Esophagus mucosa (tissue), 1 donor: ENCODE results near the gene ENTPD2. TPM values are rescaled to one million over a fixed set of nuclear protein-coding genes. Genes with fewer than 3 reads are reported as not detected.

ENCODE experiments used
- ATAC-seq: fragments of 200-7000 bp; cut with Tn5 transposase; one replicate; pipeline ENCODE4 v1.9.1; 2020
- total RNA-seq: library from RNA; stranded (reverse); gene quantifications from one replicate; pipeline ENCODE4 v1.2.4, GENCODE V29; 2023
- donor health status: DM: yes; HTN: yes; CAD: no.

The ENTPD2 gene
- total RNA-seq, 1 donor from 2014 or later, result 2.9 TPM

DNA sequence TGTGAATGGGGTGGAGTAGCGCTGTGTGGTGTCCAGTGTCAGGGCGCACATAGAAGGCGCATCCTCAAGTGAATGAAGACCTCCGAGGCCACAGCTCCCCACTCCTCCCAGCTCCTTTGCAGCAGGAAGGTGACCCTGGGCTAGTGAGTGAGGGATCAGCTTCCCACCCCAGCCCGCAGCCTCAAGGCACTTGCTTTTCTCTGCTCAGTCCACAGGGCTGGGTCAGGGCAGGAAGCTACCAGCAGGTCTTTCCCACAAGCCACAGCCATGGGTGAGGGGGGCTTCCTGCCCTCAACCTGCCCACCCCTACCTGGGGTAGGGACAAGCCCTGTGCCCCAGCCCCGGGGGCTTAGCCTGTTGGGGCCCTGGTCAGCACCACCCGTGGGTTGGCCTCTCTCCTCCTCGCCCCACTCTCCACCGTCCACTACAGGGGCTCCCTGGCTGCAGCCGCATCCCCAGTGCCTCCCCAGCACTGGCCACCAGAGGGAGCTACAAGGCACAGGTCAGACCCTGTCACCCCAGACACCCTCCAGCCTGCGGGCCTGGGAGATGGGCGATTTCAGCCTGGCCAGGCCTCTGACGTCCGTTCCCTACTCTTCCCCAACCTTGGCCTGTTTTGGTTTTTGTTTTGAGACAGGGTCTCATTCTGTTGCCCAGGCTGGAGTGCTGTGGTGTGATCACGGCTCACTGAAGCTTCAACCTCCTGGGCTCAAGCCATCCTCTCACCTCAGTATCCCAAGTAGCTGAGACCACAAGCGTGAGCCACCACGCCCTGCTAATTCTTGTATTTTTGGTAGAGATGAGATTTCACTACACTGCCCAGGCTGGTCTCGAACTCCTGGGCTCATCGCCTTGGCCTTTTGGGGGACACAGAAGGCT, 24.6 kb downstream of the ENTPD2 start:
- peak; percentile 47 for ATAC-seq

DNA sequence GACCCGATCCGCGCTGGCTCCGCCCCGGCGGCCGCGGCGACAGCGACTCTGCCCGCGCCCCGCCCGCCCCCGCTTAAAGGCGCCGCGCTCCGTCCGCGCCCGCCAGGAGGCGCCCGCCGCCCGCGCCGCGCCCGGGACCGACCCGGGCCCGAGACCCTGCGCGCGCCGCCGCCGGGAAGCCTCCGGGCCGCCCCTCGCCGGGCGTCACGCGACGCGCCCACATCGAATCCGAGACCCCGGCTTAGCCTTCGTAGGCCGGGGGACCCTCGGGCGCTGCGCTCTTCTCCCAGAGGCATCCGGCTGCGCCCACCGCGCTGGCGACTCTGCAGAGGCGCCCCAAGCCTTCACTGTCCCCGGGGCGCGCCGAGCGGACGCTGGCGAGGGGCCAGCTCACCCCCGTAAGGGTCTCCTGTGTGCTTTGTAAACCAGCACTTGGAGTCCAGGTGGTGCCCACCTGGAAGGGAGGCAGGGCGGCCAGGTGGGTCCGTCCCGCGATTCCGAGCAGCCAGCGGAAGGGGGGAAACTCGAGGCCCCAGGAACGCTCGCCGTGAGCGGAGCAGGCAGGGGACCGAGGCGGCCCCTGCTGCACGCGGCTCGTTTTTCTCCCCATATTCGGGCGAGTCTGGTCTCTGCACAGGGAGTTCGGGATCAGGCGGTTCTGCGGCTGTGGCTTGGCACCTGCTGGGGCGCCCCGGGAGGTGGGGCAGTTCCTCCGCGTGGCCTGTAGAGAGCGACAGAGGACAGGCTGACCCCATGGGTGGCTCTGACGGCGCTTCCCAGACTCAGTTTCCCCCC, 25.4 kb downstream of the ENTPD2 start:
- ATAC-seq, result peak; percentile 45

DNA sequence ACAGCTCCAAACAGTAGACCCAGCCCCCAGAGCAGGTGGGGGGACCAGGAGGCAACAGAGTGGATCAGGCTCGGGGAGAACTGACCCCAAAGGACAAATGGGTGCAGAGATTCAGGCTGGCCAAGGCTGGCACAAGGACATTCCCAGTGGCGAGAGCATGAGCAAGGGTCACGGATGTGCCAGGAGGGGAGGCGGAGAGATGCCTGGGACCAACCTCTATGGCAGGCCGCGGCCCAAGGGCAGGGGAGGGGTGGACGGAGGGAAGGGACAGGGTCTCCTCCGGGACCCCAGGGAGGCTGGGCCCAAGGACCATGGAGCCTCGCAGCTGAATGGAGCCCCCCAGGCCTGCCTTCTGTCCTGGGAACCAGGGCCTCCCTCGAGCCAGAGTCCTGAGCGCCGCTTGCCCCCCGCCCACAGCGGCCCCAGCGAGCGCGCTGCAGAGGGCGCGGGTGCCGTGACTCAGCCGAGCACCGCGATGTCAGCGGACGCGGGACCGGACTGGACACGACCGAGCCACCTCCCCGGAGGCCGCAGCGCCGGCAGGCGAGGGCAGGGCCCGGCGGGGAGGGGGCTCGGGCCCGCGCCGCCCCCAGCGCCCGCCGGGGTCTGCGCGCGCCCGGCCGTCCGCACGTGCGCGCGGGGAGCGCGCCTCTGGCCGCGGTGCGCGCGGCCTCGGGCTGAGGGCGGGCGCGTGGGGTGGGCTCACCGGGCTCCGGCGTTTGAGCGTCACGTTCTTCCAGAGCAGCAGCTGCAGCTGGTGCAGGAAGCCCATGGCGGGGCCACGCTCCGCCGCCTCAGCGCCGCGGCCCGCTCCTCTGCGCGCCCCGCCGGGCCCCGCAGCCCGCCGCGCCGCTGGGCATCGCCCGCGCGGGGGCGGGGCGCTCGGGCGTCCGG, 26.2 kb downstream of the ENTPD2 start, which contains the start of gene ABCA2:
Gene ABCA2 (minus strand): TSS at position 869 of the 894 bp plus-strand sequence. CDS start 97 bp downstream, at position 772.
- ATAC-seq, result no peak

GRCh38 chr9:137026828-137027227, 27.0 kb downstream of the ENTPD2 start:
- no peak for ATAC-seq

GRCh38 chr9:137026384-137026783, 27.5 kb downstream of the ENTPD2 start:
- no peak for ATAC-seq

- ATAC-seq, result peak; percentile 47
These were observed 28.3 kb downstream of the ENTPD2 start for GRCh38 chr9:137025517-137025966.

DNA sequence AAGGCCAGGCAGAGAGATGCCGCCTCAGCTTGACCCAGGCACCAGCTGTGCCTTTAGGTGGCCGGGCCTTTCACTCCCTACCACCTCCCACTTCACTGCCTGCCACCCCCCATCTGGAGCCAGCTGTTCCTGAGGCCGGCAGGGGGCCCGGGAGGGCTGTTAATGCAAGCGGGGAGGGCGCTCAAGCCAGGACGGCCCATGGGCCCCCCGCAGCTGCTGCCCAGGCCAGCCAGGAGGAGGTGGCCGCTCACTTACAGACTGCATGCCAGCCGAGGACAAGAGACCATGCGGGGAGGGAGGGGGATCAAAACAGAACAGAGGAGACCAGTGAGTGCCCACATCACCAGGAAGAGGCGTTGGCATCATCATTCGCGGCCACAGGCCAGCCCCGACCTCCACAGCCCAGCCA, 30.3 kb downstream of the ENTPD2 start:
- no peak for ATAC-seq

DNA sequence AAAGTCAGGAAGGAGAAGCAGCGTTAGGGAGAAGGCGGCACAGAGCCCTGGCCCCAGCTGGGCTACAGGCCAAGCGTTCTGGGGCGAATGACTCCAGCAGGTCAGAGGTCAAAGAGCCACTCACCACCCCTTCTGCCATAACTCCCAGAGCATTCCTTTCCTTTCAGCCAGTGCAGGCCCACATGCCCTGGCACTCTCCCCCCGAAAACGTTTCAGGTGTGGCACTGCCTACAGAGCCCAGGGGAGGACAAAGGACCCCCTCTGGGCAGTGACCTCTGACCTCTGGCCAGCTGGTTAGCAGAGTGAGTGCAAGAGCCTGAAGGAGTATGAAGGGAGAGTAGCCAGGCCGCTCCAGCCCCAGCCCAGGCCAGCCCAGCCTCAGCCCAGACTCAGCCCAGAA, 30.7 kb downstream of the ENTPD2 start:
- ATAC-seq, result no peak

- ATAC-seq, result no peak
These were observed 31.2 kb downstream of the ENTPD2 start for GRCh38 chr9:137022662-137023008.

GRCh38 chr9:137021979-137022661, 31.7 kb downstream of the ENTPD2 start:
- peak; percentile 84 for ATAC-seq

DNA sequence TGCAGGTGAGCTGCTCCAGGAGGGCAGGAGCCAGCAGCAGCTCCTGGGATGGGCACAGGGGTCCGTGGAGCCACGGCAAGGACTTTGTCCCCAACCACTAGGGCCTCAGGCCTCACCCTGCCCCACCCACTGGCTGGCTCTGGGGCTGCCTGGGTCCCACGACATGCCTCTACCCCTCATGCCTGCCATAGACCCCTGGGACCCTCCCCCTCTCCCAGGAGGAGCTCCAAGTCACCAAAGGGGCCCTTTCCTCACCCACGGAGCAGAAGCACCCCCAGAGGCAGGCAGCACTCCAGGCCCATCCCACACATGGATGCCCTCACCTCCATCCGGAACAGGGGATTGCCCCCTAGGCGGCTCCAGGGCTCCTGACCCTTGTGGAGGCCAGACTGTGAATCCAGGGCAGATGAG, 32.3 kb downstream of the ENTPD2 start:
- no peak for ATAC-seq

GRCh38 chr9:137020771-137021567, 32.9 kb downstream of the ENTPD2 start:
- ATAC-seq, result no peak

DNA sequence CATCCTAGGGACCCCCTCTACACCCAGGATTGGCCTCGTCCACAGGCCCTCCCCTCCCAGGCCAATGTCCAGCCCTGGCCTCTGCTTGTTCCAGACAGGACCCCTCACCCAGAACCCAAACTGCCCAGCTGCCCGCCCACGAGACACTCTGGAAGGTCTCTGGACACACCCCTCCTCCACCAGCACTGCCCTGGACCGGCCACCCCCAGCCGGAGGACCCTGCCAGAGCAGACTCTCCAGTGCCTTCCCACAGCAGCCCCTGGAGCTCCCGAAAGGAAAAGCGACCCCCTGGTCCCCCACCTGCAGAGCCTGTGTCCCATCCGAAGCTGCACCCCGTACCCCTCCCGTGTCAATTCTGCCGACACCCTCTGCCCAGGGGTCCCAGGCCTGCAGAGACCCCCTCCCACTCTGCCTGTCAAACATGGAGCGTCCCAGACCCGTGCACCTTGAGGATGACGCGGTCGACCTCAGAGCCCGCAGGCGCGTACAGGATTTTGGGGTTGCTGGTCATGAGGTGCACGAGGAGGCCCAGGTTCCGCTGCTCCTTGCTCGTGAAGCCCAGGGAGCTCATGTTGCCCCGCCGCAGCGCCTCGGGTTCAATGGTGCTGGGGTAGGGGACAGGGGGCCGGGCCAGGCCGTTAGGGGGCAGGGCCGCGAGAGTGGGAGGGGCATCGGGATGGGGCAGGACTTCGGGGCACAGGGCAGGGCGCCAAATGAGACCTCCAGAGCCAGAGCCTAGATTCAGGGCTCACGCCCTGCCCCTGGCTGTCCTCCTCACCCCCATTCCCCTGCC, 33.8 kb downstream of the ENTPD2 start:
- ATAC-seq, result no peak

DNA sequence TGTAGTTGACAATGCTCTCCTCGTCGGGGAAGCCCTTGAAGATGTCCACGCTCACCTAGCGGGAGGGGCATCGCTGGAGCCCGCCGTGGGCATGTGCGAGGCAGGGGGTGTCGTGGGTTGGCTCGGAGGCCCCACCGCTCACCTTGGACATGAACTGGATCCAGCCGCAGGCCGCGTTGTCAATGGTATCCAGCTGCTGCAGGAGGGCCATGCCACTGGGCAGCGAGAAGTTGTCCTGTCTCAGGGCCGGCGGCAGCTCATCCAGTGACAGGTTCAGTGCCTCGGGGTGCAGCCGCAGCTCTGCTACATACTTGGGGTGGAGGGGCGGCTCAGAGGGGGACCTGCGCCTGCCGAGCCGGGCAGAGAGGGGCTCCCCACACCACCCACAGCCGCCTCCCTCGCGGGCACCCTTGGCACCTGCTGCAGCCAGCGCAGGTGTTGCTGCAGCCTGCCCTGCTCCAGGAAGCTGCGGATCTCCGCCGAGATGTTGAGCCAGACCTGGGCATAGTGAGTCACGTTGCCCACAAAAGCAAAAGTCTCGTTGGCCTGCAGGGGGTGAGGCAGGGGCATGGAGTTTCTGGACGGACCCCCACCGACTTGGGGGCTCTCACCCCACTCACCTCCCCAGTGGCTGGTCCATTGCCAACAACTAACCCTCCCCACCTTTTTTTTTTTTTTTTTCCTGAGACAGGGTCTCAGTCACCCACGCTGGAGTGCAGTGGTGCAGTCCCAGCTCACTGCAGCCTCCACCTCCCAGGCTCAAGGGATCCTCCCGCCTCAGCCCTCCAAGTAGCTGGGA, 34.9 kb downstream of the ENTPD2 start:
- ATAC-seq, result peak; percentile 17

DNA sequence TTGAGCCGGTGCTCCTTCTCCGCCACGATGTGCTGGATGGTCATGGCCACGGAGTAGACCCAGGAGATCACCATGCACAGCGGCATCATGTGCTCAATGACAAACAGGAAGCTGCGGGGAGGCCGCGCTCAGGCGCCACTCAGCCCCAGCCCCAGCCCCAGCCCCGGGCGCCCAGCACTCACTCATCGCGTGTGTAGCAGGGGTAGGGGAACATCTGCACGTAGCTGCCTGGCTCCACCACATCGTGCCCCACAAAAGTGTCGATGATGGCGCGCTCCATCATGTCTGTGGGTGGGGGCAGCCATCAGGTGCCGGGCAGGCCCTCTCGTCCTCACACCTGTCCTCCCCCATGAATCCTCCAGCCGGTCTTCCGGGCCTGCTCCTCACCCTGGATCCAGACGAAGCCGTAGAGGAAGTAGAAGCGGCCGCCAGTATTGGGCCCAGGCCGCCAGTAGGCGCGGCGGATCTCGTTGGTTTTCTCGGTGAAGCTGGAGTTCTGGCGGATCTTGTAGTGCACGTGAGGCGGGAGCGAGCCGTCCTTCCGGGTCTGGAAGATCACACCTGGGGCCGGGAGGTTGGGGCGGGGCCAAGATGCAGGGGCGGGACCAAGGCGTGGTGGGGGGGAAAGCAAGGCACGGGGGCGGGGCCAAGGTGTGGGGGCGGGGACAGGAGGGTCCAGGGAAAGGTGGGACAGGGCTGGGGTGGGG, 35.9 kb downstream of the ENTPD2 start:
- no peak for ATAC-seq

DNA sequence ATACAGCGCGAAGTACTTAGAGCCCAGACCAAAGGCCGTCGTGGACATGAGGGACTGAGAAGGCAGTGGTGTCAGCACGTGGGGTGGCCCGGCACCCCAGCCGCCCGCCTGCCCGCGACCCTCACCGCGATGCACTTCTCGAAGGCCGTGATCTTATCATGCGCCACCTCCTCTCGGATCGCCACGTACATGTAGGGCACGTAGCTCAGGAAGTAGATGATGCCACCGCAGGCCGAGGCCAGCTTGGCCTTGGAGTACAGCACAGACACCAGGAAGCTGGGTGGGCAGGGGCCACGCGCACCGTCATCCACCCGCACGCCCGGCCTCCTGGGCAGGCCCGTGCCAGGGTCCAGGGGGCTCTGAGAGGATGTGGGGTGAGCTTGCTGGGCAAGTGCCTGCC, 36.8 kb downstream of the ENTPD2 start:
- ATAC-seq, result no peak

GRCh38 chr9:137016436-137016835, 37.4 kb downstream of the ENTPD2 start:
- no peak for ATAC-seq

DNA sequence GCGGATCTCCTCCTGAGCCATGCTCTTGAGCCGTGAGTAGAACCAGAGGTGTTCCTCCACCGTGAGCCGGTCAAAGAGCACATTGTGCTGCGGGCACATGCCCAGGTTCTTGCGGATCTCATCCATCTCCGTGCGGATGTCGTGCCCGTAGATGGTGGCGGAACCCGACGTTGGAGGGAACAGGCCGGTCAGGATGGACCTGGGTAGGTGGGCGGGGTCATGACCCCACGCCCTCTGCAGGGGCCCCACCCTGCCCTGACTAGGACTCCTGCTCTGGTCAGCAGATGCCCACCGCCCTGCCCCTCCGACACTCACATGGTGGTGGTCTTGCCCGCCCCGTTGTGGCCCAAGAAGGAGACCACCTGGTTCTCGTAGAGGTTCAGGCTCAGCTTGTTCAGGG, 37.9 kb downstream of the ENTPD2 start:
- no peak for ATAC-seq

DNA sequence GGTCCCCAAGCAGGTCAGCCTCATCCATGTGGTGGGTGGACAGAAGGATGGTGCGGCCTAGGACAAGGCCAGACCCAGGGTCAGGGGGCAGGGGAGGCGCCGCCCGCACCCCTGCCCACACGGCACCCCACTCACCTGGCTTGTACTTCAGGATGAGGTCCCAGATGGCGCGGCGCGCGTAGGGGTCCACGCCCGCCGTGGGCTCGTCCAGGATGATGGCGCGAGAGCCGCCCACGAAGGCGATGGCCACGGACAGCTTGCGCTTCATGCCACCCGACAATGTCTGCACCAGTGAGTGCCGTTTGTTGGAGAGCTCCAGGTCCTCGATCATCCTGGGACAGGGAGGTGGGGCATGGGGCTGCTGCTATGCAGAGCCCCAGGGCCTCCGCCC, 38.3 kb downstream of the ENTPD2 start:
- ATAC-seq, result no peak
